Inferior parietal cortex (tissue), 1 donor: ENCODE measurements around the gene MAPKAP1.
"Not testable (repeated sequence)": the region's sequence is repeated elsewhere in the genome, so short reads cannot be mapped to it uniquely, and the experiment has no call there.

ENCODE experiments used
- DNase-seq: peaks from one replicate; pipeline ENCODE4 v3.0.0-alpha.2; 2016; ENCODE audit errors: extremely low spot score

MAPKAP1 gene

DNA sequence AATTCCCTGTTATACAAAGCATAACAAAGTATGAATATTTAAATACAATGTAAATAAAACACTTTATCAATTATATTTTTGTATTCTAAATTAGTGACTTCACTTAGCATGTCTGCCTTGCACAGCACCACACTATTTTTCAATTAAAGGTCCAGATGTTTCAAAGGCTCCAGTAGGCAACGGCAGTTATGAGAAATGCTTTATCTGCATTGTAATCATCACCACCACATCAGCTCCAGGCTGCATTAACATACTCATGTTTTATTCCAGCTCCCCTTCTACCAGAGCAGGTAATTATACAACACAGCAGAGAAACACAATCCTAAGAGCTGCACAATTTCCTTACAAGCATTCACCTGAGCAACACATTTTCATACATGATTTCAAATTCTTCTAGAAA is 102.8 kb downstream of the MAPKAP1 start:
- no peak for DNase-seq

DNA sequence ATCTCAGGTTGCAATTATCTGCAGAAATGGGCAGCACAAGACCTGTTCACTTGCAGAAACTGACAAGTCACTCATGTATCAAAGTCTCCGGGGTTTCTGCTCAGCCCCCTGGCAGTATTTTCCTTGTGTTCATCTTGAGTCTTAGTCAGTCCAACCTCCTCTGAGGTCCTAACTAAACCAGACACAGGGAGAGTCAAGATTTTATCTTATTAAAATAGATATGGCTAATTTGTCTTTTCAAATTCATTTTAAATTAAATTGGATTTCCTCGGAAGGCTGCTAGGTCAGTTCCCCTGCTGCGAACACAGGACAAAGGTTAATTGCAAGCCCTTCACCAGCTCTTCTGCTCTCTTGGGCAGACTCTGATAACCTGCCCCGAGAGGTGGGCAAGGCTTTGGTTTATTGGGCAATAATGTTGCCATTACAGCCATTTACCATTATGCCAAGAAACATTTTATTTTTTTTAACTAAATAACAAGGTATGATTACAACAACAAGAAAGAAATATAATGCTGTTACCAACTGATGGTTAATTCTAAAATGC is 103.5 kb downstream of the MAPKAP1 start:
- DNase-seq = no peak

DNA sequence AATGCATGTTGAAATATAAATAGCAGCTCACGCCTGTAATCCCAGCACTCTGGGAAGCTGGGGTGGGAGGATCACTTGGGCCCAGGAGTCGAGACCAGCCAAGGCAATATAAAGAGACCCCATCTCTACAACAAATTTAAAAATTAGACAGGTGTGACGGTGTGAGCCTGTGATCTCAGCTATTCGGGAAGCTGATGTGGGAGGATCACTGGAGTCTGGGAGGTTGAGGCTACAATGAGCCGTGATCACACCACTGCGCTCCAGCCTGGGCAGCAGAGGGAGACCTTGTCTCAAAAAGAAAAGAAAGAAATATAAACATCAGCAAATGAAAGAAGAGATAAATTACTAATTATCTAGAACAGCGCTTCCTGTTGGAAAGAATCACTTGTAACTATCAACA is 105.0 kb downstream of the MAPKAP1 start:
- no peak for DNase-seq

DNA sequence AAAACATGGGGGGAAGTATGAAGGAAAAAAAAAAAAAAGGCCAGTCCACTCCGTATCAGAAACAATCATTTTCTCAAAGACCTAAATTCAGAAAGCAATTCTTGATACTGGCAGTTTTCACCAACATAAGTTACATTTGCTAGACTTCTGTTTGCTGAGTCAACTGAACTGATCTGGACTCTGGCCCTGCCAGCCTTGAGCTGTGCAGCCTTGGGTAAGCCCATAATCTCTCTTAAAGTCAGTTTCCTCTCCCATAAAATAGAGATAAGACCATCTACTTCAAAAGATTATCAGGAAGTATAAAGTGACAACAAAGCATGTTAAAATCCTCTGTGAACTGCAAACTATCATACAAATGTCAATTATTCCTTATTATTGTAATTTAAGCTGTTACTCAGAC is 106.8 kb downstream of the MAPKAP1 start:
- DNase-seq = no peak

DNA sequence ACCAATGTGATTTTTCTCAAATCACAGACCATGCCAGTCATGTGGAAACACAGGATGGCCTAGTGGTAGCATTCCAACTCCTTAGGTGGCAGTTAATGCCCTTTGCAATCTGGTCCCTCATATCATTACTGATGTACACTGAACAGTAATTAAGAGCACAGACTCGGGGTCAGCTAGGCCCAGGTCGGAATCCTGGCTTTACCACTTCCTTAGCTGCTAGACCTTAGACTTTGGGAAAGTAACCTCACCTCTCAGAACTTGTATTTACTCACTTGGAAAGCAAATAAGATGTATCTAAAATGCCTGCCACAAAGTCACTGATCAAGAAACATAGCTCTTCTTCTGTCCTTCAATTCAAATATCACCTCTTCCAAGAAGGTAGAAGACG is 112.8 kb downstream of the MAPKAP1 start:
- DNase-seq = no peak

DNA sequence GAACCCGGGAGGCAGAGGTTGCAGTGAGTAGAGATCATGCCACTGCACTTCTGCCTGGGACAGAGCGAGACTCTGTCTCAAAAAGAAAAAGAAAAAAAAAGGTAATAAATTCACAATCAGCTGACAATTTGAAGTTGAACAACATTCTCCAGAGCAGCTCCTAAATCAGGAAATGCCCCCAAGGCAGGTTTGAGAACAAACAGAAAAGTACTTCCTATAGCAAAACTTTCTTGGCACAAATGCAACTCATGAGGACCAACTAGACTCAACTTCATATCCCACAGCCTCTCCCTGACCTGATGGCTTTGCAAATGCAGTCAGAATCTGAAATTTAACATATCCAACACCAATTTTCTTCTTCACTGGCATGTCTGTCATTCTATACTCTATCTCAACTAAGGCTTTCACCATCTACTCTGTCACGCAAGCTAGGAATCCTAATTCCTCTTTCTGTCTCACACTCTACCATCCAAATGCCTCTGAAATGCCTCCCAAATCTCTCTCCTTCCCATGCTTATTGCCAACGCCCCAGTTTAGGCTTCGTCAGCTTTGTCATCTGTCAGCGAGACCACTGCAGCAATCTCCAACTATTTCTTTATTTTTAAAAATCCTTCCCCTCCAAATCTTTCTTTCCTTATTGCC is 113.3 kb downstream of the MAPKAP1 start:
- no peak for DNase-seq

DNA sequence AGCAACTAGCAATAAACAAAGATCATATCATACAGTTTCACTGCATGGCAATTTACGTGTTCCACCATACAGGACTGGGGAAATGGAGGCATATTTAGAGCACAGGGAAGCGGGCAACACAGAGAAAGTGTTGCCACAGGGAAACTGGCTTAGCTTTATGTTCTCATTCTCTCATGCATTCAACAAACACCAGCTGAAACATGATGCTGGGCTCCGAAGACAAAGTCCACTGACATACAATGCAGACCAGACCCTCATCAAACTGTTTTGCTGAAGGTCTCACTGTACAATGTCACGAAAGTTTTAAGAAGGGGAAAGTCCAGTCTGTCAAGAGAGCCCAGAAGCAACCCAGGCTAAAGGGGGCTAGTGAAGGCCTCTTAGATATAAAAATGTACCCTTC is 115.1 kb downstream of the MAPKAP1 start:
- no peak for DNase-seq

DNA sequence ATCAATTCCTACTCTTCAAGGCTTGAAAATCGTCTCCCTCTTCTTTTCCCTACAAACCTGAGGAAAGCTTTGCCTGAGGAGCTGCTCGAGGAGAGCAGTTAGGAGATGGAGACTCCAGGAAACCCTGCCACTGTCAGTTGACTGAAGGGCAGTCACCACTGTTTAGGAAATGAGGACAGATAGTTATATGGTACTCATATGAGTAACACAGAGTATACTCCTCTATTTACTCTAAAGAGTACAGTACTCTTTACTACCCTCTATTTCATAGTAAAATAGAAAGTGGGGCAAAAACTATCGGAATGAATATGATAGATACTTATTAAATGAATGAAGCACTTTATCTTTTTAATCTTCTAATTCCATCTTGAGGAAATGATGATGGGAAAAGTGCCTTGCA is 115.8 kb downstream of the MAPKAP1 start:
- DNase-seq = no peak

DNA sequence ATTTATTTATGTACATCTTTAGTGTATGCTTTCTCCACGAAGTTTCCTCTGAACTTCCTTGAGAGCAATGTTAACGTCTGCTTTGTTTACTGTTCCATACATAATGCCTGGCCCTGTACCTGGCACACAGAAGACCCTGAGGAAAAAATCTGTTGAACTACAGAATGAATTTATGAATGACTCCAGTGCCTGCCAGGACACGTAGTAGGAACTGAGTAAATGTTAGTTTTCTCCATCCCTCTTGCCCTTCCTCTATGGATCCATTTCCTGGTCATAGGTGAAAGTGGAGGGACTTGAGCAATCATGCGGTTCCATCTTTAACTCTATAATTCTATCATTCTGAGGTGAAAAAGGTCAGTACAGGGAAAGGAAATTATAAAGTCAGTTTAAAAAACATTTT is 117.7 kb downstream of the MAPKAP1 start:
- DNase-seq = no peak

DNA sequence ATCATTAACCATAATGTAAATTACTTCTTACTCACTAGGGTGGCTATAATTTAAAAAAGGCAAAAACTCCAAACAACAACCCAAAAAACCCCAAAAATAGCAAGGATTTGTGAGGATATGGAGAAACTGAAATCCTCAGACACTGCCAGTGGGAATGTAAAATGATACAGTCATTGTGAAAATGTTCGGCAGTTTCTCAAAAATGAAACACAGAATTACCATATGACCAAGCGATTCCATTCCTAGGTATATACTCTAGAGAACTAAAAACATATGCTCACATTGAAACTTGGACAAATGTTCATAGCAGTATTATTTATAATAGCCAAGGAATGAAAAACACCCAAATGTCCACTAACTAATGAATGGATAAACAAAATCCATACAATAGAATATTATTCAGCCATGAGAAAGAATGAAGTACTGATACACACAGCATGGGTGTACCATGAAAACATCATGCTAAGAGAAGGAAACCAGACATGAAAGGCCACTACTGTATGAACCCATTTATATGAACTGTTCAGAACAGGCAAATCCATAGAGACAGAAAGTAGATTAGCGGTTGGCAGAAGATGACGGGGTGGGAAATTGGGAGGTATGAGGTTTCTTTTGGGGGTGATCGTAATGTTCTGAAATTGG is 119.1 kb downstream of the MAPKAP1 start:
- no peak for DNase-seq

DNA sequence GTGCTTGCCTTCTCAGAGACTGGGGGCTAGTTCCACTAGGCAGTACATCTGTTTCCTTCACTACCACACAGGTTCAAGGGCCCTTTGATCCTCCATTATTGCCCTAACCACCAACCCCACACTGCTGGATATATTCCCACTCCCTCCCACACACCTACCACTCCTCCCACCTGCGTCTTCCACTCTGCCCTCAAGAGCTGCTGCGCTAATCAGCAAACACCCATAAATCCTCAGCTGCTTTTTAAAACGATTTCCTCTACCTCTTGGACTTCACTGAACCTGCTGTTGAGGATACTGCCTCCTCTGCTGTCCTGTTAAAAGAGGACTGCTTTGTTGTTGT is 120.9 kb downstream of the MAPKAP1 start:
- no peak for DNase-seq

DNA sequence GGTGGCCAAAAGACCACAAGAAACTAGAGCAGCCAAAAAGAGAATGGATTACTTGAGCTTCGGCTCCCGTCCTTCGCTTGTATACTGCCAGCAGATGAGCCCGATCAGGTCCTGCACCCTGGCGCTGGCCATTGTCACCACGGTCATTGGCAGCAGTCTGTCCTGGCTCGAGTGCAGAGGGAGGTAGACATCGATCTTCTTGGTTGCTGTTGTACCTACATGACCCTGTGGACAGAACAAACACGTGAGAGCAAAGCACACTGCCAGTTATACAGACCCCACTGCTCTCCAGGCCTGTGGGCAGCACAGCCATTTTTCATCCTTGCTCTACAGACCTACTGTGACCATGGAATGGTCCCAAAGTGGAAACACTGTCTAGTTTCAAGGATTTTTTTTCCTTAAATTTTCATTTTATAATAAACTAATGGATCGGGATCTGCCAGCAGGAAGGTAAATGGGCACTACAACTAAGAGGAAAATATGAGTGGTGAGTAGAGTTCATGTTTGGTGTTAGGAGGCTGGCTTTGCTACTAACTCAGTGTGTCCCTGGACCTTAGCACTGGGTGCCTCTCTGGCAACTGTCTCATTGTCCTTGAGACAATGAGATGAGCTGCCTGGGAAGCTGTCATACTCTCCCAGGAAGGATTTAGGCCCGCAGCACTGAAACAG is 121.4 kb downstream of the MAPKAP1 start:
- DNase-seq = no peak

DNA sequence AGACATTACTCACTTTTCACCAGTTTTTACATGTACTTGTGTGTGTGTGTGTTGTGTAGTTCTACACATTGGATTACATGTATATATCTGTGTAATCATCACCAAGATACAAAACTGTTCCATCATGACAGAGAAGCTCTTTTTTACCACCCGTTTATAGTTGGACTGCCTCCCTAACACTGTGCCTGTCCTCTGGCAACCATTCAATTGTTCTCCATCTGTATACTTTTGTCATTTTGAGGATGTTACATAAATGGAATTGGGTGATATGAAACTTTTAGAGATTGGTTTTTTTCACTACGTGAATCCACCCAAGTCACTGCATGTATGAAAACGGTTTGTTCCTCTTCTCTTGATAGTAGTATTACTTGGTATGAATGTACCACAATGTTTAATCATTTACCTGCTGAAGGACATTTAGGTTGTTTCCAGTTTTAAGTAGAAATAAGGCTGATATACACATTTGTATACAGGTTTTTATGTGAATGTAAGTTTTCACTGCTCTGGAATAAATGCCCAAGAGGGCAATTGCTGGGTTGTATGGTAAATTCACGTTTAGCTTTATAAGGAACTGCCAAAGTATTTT is 126.2 kb downstream of the MAPKAP1 start:
- no peak for DNase-seq

DNA sequence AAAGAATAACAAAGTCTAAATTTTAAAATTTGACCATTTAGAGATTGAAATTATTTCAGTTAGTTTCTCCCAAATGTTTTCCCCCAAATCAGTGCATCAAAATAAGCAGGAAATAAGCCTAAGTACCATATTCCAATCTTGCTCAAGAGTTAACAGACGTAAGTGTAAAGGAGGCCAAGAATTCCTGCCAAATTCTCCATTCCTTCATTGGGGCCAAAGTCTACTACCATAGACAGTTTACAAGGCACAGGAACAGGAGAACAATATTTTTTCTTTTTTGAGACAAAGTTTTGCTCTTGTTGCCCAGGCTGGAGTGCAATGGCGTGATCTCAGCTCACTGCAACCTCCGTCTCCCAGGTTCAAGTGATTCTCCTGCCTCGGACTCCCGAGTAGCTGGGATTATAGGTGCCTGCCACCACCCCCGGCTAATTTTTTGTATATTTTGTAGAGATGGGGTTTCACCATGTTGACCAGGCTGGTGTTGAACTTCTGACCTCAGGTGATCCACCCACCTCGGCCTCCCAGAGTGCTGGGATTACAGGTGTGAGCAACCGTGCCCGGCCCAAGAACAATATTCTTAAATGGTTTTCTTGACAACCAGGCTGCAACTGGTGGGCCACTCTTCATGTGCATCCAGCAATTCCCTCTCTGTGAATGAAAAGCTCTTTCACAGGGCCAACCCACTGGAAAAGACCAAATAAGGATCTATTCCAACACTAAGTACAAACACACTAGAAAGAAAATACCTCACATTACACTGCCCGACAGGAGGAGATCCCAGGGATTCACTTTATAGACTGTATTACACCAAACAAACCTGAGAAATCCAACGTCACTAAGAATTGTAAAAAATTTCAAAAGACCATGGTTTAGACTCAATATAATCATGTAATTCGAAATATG is 127.7 kb downstream of the MAPKAP1 start:
- DNase-seq = no peak

DNA sequence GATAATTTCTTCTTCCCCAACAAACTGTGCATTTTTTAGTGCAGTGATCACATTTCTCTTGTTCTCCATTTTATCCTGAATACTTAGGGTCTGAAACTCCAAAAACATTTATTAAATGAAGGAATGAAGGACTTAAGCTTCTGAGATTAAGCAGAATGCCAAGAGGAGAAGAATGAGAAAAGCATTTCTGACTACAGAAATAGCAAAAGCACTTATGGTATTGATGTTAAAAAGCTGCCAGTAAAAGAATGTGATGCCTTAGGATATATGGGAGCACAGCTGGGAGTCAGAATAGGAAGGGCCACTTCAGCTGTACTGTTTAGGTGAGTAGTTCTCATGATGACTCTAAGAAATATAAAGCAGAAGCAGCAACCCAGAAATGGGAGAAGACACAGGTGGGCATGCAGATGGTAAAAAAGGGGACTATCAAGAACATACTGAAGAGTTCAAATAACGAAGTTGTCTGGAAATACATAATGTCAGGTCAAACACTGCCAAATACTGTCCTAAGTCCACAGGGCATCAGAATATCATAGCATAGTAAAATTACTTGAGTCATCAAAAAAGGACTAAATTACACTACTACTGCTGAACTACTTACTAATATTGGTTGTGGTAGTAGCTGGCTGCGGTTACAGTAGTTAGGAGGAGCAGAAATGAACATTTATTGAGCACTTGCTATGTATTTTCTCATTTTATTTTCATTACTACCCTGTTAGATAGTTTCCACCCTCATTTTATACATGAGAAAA is 132.7 kb downstream of the MAPKAP1 start:
- DNase-seq = no peak

DNA sequence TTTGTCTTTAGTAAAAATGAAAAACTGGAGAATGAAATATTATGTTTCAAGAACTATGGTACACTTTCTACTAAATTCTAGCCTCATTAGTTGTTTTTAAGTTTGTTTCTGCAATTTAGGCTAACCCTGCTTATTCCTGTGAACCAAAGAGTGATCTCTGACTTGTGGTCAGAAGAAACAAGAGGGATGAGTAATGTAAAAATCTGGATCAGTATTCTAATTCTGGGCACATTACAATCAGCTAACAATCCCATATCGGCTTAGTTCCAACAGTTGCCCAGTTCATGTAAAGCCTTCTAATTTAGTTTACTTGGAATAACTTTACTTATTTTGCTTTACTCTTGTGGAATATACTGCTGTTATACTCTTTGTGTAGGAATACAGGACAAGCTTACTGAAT is 134.5 kb downstream of the MAPKAP1 start:
- DNase-seq = not testable (repeated sequence)

DNA sequence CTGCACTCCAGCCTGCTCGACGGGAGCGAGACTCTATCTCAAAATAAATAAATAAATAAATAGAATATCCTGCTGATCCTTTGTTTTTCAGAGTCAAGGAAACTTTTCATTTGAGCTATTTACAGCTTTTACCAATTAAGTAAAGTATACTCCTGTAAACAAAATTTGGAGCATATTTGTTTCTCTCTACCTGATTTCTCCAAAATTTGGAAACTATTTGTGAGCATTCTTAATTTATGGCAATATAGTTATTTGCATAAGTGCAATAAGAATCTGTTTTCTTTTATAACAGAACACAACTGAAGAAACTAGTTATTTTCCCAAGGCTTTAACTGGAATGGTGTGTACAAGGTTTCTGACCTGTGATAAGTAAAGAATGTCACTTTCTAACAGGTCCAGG is 135.2 kb downstream of the MAPKAP1 start:
- DNase-seq = not testable (repeated sequence)

DNA sequence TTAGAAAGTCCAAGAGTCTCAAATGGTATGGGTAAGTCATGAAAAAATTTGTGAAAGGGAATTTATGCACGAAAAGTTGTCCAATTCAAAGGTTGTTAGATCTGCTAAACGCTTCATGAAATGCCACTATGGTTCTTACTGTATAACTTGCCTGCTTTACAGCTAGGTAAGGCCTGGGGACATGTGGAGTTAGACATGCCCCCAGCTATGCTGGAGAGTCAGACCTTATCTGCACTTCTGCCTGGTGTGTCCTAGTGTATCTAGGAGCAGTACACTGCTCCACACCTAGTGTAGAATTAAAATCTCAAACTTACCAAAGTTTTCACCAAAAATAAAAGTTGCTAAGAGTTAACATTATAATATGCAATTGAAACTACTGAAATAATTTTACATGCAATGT is 136.8 kb downstream of the MAPKAP1 start:
- no peak for DNase-seq

DNA sequence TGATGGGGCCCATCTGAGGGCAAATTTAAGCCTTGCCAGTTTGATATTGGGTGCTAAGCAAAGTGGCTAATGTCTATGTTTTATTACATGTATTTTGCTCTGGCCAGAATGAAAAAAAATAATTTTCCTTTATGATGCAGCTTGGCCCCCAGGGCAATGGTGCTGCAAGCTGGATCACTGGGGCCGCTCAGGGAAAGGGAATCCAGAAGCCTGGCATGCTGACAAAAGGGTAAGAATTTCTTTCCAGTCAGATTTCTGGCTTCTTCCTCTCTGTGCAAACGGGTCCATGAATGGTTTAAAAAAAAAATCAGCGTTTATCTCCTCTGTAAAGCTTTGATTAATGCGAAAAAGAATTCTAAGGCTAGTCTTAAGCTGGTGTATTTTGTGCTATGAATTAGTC is 138.4 kb downstream of the MAPKAP1 start:
- no peak for DNase-seq

DNA sequence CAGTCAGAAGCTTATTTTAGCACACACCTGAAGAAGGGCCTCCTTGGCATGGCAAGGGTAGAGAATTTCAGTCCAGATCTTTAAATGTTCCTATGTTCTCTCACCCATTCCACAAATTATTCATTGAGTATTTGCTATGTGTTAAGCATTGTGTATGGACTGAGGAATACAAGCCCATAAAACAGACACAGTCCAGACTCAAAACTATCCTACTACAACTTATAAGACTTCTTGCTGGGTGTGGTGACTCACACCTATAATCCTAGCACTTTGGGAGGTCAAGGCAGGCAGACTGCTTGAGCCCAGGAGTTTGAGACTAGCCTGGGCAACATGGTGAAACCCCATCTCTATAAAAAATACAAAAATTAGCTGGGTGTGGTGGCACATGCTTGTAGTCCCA is 141.0 kb downstream of the MAPKAP1 start:
- not testable (repeated sequence) for DNase-seq

DNA sequence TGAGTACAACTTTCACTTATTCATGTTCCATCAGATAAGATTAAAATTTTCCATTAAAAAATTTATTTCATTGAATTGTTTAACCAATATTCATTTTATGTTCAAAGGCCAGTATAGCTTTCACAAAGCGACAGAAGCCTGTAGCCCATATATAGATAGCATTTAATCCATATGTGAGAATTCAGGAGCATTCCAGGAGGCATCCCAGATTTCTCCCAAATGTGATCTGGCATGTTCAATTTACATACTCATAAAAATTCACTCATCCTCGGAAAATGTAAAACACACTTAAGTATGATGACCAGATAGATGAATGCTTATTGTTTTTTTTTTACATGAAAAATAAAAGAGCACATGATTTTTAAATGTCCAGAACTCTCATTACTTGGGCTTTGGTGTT is 141.9 kb downstream of the MAPKAP1 start:
- no peak for DNase-seq
